Peyer's patch (tissue), 4 donors: ENCODE data around the gene PACS1. TPM values are rescaled to one million over a fixed set of nuclear protein-coding genes. Genes with fewer than 3 reads are reported as not detected.
A peak's percentile ranks its signal among the peaks of the same experiment; 100 is the strongest.

Experiments
- DNase-seq, 3 donors: peaks; one replicate each; pipeline ENCODE4 v3.0.0-alpha.2; 2017 to 2019
- H3K27ac ChIP-seq, 4 donors: fragments of 200-600 bp; sonication (generic); one replicate each; pipeline ENCODE4 v1.5.1; 2016 to 2019
- H3K27me3 ChIP-seq, 2 donors: fragments of 200-600 bp; sonication (generic); one replicate each; pipeline ENCODE4 v1.5.1; 2019
- H3K36me3 ChIP-seq, 3 donors: fragments of 200-600 bp; sonication (generic); one replicate each; pipeline ENCODE4 v1.5.1; 2016 to 2019
- H3K4me1 ChIP-seq, 4 donors: fragments of 200-600 bp; sonication (generic); one replicate each; pipeline ENCODE4 v1.5.1; 2016 to 2019
- H3K4me3 ChIP-seq, 4 donors: fragments of 200-600 bp; sonication (generic); 1 replicate in 3 of 4; 2 replicates in 1 of 4; pipeline ENCODE4 v1.5.1; 2016 to 2019; ENCODE audit warnings: mild to moderate bottlenecking in 1 of 4
- H3K9me3 ChIP-seq, 4 donors: fragments of 200-600 bp; sonication (generic); one replicate each; pipeline ENCODE4 v1.5.1; 2016 to 2019; ENCODE audit warnings: mild to moderate bottlenecking in 1 of 4
- CTCF ChIP-seq, 6 experiments: fragments of 450-650 bp in 4 of 6; fragments of 200-600 bp in 2 of 6; sonication (generic) in 1 of 6; IDR thresholded peaks; one replicate each; pipeline ENCODE4 v1.5.1; 2017 to 2019; ENCODE audit warnings: antibody characterized with exemption in 6 of 6, mild to moderate bottlenecking in 3 of 6, moderate library complexity in 1 of 6
- POLR2A ChIP-seq, 2 donors: fragments of 450-650 bp; IDR thresholded peaks; one replicate each; pipeline ENCODE4 v1.5.1; 2017; ENCODE audit warnings: antibody characterized with exemption in 2 of 2, mild to moderate bottlenecking in 2 of 2, moderate library complexity in 2 of 2
- total RNA-seq, 4 donors: library from RNA; depleted of rRNA; stranded (reverse); fragments of >200 nt; gene quantifications; one replicate each; pipeline ENCODE4 v1.1.0, GENCODE V29; 2016

PACS1 gene
- total RNA-seq, 4 donors from 2014 or later: 10.3 to 52.0 (median 22.3) TPM

GRCh38 chr11:66277471-66278362, 207.6 kb downstream of the PACS1 start, which contains the start of gene CNIH2:
CNIH2 (plus strand) TSS chr11:66278175; CDS start chr11:66278457, 282 bp downstream.
- peak; percentile 42 to 84 (median 78) for DNase-seq
- TF ChIP-seq CTCF (IDR thresholded peaks at IDR 0.05): no peak
- TF ChIP-seq POLR2A (IDR thresholded peaks at IDR 0.05): peak in 1 of 2 donors; percentile 18
- peak within 1 kb of the TSS; percentile 49 to 83 (median 59) for H3K27ac ChIP-seq
- no peaks in the 10 kb centered on the region for H3K27me3 ChIP-seq
- peaks cover 2 to 32% (median 18%) of the 10 kb centered on the region in 4 donors for H3K4me1 ChIP-seq
- H3K4me3 ChIP-seq: peak within 1 kb of the TSS; percentile 34 to 69 (median 47)
- peaks cover 0 to 39% (median 0%) of the 10 kb centered on the region in 3 donors for H3K36me3 ChIP-seq
- H3K9me3 ChIP-seq: no peaks in the 10 kb centered on the region

- peak overlapping the region in 3 of 4 donors; percentile 23 to 69 (median 48) for H3K4me3 ChIP-seq
- H3K9me3 ChIP-seq: no peaks in the 10 kb centered on the region
- H3K4me1 ChIP-seq: peaks cover 3 to 28% (median 19%) of the 10 kb centered on the region in 4 donors
- no peak for DNase-seq
- no peaks in the 10 kb centered on the region for H3K27me3 ChIP-seq
- H3K36me3 ChIP-seq: peaks cover 0 to 31% (median 0%) of the 10 kb centered on the region in 3 donors
- TF ChIP-seq POLR2A (IDR thresholded peaks at IDR 0.05): no peak
- no peak for TF ChIP-seq CTCF (IDR thresholded peaks at IDR 0.05)
- H3K27ac ChIP-seq: peak overlapping the region in 1 of 4 donors; percentile 83
Observed at GRCh38 chr11:66278363-66279091, 208.5 kb downstream of the PACS1 start.

GRCh38 chr11:66279092-66279734, 209.1 kb downstream of the PACS1 start:
- DNase-seq: no peak
- H3K9me3 ChIP-seq: no peaks in the 10 kb centered on the region
- TF ChIP-seq CTCF (IDR thresholded peaks at IDR 0.05) (no peak), POLR2A (IDR thresholded peaks at IDR 0.05) (no peak)
- peaks cover 0 to 27% (median 0%) of the 10 kb centered on the region in 3 donors for H3K36me3 ChIP-seq
- H3K4me1 ChIP-seq: peaks cover 3 to 28% (median 19%) of the 10 kb centered on the region in 4 donors
- no peak overlapping the region for H3K27ac ChIP-seq
- H3K4me3 ChIP-seq: no peak overlapping the region
- H3K27me3 ChIP-seq: no peaks in the 10 kb centered on the region

- Histone ChIP-seq H3K4me3 (no peak overlapping the region), H3K27ac (no peak overlapping the region), H3K4me1 (peaks cover 3 to 28% (median 19%) of the 10 kb centered on the region in 4 donors), H3K27me3 (no peaks in the 10 kb centered on the region), H3K36me3 (peaks cover 0 to 27% (median 0%) of the 10 kb centered on the region in 3 donors), H3K9me3 (no peaks in the 10 kb centered on the region)
- no peak for DNase-seq
- TF ChIP-seq POLR2A (IDR thresholded peaks at IDR 0.05): no peak
- TF ChIP-seq CTCF (IDR thresholded peaks at IDR 0.05): no peak
Observed at GRCh38 chr11:66280428-66280827, 210.4 kb downstream of the PACS1 start.

- Histone ChIP-seq H3K9me3 (no peaks in the 10 kb centered on the region), H3K4me3 (no peak overlapping the region), H3K27me3 (no peaks in the 10 kb centered on the region), H3K36me3 (peaks cover 0 to 23% (median 0%) of the 10 kb centered on the region in 3 donors), H3K27ac (no peak overlapping the region), H3K4me1 (peaks cover 3 to 28% (median 19%) of the 10 kb centered on the region in 4 donors)
- DNase-seq: no peak
- no peak for TF ChIP-seq POLR2A (IDR thresholded peaks at IDR 0.05)
- no peak for TF ChIP-seq CTCF (IDR thresholded peaks at IDR 0.05)
Observed at GRCh38 chr11:66281001-66281400, 210.9 kb downstream of the PACS1 start.
